ENCODE results near the gene ZDHHC21. TPM values are rescaled to one million over a fixed set of nuclear protein-coding genes. Genes with fewer than 3 reads are reported as not detected.
A peak's percentile ranks its signal among the peaks of the same experiment; 100 is the strongest.

ZDHHC21 gene
- polyA plus RNA-seq, 10 donors = 9.3 to 17.9 (median 12.5) TPM

- peak; percentile 52 to 71 (median 56) for DNase-seq
Observed at GRCh38 chr9:14616188-14616982, 76.8 kb downstream of the ZDHHC21 start.

DNA sequence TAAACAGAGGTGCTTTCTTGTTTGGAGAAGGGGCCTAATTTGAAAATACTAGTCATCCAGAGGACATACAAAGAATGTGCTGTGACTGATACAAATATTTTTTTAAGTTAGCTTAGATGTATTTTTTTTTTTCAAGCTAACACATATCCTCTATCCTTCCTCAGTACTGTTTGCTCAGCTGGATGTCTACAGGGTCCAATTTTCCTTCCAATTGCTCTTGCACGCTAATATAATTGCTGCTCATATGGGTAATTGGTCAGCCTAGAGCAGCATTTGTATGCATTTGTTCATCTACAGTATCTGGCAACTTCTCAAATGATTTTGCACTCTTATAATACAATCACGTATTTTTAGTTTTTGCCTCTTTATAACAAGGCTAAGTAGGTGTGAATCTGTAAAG lies 84.7 kb downstream of the ZDHHC21 start:
- no peak for DNase-seq

GRCh38 chr9:14597171-14597799 lies 95.9 kb downstream of the ZDHHC21 start:
- no peak for DNase-seq

DNA sequence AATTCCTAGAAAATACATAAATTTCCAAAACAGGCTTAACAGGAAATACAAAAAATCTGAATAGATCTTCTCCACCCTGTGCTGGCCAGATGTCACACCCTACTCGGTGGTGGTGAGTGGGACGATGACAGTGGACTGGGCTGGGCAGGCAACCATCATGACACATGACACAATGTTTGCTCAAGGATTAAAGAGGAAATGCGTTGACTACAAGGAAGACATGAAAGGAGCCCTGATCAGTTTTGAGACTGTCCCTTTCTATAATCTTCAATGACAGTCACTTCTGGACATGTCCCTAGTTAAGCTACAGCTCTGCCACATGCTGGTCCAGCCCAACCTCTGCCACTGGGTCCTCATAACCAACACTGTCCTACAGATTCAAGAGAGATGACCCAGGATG lies 99.8 kb downstream of the ZDHHC21 start:
- DNase-seq = no peak

DNA sequence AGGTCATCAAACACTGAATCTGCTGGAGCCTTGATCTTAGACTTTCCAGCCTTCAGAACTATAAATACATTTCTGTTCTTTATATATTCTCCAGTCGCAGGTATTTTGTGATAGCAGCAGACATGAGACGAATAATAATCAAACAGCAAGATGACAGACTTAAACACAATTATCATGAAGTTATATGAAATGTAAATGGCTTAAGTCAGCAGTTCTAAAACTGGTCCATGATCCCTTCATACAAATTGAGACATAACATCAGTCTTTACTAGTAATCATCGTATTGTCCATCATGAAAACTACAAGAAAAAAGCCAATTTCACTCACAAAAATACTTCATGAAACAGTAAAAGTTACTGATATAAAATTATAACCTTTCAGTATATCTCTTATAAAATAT lies 101.8 kb downstream of the ZDHHC21 start:
- DNase-seq = no peak

- no peak for DNase-seq
Observed at GRCh38 chr9:14585730-14586473, 107.3 kb downstream of the ZDHHC21 start.

- DNase-seq = no peak
Observed at GRCh38 chr9:14584571-14584970, 108.7 kb downstream of the ZDHHC21 start.

GRCh38 chr9:14578030-14578429 lies 115.2 kb downstream of the ZDHHC21 start:
- DNase-seq = no peak

DNA sequence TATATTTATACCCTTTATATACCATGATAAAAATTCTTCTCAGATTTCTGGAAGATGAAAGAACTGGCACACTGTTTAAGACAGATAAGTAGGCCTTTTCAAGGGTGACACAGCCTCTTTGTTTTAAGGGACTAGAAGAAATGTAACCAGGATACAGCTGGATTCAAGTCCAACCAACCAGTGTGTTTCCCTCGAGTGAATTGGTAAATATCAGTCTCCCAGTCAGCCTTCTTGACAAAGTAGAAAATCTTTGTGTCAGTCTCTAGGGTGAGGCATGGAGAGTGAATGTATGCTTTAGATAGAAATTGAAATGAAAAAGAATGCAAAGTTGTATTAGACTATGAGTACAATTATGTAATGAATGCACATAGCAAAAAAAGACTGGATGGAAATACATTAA lies 119.1 kb downstream of the ZDHHC21 start:
- no peak for DNase-seq

- DNase-seq = no peak
Observed at GRCh38 chr9:14573319-14573718, 119.9 kb downstream of the ZDHHC21 start.

DNA sequence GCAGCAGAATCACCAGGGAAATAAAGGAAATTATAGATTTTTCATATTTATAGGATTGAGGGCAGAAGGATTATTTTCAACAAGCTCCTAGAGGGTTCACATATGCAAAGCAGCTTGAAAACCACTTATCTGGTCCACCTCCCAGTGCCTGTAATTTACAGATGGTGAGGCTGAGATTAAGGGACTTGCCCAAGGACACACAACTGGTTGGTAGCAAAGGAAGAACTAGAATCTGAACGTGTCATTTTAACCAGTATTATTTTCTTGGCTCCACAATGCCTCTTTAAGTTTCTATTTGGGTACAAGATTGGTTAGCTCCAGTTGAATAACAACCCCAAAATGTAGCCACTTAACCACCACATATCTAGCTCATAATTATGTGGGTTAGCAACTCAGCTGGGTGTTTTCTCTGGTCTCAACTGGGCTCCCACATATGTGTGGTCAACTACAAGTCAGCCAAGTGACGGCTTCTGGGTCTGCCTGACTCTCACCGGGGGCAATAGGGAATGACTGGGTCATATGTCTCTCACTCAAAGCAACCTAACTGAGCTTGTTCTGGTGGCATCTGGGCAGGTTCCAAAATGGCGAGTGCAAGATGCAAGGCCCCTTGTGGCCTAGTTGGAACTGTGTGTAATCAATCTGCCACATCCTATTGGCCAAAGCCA lies 127.7 kb downstream of the ZDHHC21 start:
- no peak for DNase-seq

DNA sequence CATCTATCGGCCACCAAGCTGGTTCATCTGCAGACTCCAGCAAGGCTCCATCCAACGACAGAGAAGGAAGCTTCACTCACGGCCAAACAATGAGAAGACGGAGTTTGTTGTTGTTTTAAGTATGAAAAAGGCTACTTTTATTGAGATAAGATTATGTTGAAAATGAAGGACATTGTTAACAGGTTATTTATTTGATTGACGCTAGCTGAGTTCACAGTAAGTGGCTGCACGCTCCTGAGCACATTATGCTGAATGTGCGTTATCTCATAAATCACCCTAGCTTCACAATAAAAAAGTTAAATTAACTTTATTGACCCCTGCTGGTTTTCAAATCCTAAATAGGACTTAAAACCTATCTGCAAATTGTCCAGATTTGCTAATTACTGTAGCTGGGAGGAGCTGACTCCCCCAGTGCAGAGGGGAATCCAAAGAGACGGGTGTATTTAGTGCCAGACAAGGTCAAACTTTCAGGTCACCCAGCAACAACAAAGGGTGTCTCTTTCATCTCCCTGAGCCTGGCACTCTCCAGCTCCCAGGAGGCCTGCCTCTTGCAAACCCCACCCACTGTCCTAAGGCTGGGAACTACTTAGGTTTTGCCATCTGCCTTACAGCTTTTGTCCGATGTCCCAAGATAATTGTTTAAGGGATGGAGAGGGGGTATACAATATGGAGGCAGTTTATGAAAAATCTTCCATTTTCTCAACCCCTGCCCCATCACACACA lies 129.2 kb downstream of the ZDHHC21 start:
- DNase-seq = no peak

GRCh38 chr9:14561929-14562405 lies 131.3 kb downstream of the ZDHHC21 start:
- no peak for DNase-seq

Other genes with a start within 250 kb of the ZDHHC21 start
- gene CER1, start 29.3 kb upstream of the ZDHHC21 start, polyA plus RNA-seq (ENCODE audit: insufficient read length in 10 of 10) = under 1 TPM in 6 of 10 donors, not detected in 4; 0.13 to 0.56 (median 0.30) TPM
- gene FREM1, start 217.0 kb upstream of the ZDHHC21 start, polyA plus RNA-seq (ENCODE audit: insufficient read length in 10 of 10) = 10 to 100 TPM; 20.0 to 50.5 (median 25.3) TPM